NOMO-1 treated with dmso at 0.1 percent for 144 hours (cell line): Measurements from ENCODE around the gene TBX6.

Experiments
- DNase-seq: peaks from one replicate; lab custom pipeline; 2025; ENCODE audit not compliant: unreplicated experiment; lab: John Stamatoyannopoulos, UW

The TBX6 gene

DNA sequence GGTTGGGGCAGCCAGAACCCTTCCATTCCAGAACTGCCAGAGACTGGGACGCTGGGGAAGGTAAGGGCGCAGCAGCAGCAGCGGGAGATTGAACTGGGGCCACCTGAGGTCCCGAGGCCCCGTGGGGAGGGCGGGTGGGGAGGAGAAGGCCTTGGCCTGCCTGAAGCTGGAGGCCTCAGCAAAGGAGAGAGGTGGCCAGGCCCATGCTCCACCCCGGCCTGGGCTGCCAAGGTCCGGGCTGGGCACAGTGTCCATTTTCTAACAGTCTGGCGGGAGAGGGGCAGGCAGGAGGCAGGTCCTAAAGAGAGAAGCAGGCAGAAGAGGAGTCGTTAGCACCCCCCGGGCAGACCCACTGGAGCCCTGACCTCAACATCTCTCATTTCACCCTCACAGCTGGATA is 22.7 kb upstream of the TBX6 start:
- no peak for DNase-seq

DNA sequence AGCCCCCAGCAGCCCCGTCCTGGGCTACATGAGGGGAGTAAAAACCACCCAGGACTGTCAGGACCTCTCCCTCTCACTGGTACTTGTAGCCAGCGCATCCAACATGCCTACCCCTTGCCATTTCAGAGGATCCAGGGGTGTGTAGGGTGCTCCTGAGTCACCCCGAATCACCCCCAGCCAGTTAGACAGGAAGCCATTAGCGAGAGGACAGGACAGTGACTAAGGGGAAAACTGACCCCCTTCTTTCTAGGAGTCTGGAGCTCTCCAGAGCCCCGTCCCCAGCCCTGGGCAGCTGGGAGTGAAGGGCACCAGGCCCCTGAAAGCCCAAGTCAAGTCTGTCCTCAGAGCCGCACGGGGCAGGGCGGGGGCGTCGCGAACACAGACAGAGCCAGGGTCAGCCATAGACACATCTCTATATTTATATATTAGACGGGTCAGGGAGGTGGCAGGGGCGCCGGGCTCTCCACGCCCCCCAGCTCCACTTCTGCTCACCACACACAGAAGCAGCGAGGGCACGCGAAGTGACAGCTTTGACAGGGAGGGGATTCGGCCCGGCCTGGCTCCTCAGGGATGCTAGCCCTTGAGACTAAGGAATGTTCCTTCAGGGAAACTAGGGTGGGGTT is 22.1 kb upstream of the TBX6 start:
- no peak for DNase-seq

DNA sequence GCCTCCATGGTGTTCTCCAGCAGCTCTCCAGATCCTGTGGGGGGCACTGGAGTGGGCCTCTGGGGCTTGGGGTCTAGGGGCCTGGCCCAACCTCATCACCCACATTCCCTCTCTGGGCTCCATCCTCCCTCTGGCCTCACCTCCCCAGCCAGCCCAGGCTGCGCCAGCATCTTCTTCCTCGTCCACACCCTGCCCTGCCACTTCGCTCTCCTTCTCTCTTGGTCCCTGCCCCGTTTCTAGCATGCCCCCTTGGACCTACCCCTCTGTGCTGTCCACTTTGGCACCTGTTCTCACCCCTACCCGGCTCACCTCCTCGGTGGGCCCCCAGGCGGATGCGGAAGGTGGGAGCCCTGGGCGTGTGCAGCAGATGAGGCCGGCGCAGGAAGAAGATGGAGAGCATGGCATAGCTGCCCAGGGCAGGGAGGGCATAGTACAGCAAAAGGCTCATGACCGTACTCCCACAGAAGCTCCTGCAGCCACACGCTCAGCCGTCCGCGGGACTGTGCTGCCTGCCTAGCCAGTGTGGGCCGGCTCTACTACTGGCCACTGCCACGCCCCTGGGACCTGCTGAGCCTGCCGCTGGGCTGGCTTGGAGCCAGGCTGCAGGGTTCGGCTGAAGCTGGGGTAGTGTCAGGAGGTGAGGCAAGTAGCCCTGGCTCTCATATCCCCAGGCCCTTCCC is 21.4 kb upstream of the TBX6 start, which contains the start of gene GDPD3:
GDPD3 (minus strand) TSS at position 507 of the 680 bp plus-strand sequence; CDS start at position 448, 59 bp downstream.
- no peak for DNase-seq

DNA sequence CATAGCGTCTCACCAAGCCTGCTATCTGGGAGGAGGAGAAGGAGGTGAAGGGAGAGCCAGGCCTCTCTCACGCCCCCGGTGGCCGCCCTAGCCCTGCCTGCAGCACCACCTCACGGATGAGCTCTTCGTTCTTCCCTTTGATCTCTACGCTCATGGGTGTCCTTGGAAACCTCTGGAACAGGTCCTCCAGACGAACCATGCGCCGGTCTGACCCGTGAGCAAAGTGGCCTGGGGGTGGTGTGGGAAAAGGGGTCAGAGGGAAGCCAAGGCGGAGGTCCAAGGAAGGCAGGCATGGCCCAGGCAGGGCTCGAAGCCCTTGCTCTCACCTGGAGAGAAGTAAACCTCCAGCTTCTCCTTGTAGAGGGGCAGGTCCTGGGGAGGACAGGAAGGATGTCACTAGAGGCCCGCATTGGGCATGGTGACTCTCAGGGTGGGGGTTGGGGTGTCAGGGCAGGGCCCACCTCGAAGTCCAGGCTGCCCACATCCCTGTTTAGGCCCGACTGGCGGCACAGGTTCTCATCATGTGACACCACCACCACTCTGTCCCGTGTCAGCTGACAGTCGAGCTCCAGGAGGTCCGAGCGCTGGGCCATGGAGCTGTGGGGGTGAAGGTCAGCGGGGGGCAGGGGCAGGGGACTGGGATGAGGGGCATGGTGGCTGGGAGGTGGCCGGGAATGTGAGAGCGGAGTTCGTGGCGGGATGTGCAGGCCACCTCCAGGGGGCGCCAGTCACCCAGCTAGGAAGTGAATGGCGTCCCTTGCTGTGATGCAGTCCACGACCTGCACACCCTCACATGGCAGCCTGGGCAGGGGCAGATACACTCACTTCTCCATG is 20.7 kb upstream of the TBX6 start:
- peak; percentile 25 for DNase-seq

DNA sequence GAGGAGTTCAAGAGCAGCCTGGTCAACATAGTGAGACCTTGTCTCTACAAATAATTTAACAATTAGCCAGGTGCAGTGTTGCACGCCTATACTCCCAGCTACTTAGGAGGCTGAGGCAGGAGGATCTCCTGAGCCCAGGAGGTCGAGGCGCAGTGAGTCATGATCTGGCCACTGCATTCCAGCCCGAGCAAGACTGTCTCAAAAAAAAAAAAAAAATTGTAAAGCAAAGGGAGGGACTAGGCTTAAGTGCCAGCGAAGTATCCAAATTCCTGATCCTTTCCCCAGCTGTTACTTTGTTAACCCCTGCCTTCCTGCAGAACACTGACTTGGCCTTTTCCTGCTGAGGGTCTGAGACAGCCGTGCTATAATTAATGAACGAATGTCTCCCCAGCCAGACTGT is 18.9 kb upstream of the TBX6 start:
- DNase-seq, result no peak

DNA sequence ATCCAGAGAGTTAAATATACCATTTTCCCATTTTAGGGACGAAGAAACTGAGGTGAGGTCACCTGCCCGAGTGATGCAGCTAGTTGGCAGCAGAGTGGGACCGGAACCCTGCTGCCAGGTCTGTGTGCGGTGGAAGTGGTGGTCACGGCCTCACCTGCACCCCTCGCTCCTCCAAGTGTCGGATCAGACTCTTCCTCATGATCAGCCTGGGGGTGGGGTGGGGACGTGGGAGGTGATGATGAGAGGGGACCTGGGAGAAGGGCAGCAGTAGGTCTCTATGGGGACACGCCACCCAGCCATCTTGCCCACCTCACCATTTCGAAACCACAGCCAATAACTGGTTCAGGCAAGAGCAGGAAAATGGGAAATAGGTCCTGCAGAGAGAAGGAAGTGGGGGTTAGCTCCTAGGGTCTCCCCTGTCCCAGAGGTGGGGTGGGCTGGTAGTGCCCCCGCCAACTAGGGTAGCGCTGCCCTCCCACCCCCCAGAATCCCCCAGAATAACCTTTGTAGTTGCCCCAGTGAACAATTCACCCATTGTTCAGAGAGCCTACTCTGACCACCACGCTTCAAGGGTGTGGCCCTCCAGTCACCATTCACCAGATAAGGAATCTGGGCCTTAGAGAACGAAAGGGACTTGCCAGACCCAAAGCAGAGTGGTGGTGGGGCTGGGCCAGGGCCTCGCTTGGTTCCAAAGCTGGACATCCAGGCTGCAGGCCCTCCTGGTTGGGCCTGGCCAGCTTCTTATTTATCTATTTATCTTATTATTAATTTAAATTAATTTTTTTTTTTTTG is 16.5 kb upstream of the TBX6 start:
- DNase-seq, result no peak

DNA sequence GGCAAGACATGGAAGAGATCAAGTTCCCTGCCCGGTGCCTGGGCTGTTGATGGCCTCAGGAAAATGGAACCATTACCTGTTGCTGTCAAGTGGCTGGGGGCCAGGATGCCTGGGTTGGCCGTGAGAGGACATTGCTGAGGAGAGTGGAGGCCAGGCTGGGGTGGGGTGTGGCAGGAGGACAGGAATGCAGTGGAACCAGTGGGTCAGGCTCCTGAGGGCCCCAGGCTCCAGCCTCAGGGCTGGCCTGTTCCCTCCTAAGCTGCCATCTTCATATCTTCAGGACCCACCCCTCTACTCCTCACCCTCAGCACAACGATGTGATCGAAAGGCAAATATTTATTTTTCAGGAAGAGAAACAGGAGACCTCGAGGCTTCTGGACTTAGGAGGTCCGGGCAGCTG is 12.8 kb upstream of the TBX6 start:
- DNase-seq, result no peak

DNA sequence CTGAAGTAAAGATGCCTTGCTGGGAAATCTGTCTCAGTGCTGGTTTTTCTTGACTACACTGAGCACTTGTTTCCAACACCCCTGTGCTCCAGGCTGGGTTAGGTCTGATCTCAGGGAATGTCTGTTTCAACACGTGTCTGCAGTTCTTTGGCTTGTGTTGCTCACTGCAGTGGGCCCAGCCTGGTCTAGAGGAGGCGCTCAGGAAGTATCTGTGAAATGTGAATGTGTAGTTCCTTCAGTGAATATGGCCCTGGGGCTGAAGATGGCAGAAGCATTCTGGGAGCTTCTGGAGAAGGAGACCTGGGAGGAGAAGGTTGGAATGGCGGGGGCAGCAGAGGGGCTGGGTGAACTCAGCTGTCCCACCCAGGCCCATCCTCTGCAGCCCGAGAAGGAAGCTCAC is 12.4 kb upstream of the TBX6 start:
- DNase-seq, result no peak

DNA sequence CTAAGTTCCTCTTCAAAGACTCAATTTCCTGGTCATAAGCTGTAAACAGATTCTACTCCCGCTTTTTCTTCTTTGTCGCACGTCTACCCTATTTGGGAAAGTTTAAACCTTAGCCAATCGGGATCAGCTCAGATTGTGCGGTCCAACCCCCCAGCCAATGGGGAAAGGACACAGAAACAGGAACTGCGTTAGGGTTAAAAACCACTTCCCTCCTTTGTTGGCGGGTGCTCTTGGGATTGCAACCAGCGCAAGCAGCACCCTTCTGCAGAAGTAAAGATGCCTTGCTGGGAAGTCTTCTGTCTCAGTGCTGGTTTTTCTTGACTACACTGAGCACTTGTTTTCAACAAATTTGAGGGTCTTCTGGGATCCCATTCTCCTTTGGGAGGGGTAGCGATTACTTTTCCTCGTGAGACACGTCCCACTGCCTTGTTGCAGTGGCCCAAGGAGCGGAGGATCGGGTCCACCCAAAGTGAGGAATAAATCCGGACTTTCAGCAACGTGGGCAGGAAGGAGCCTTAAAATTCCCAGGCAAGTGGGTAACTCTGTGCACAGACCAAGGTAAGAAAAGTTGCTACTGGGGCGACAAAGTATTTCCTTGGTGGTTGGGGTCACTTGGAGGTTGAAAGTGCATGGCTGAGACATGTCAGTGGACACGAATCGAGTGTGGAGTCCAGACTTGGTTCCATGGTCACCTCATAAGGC is 5.3 kb upstream of the TBX6 start:
- no peak for DNase-seq

DNA sequence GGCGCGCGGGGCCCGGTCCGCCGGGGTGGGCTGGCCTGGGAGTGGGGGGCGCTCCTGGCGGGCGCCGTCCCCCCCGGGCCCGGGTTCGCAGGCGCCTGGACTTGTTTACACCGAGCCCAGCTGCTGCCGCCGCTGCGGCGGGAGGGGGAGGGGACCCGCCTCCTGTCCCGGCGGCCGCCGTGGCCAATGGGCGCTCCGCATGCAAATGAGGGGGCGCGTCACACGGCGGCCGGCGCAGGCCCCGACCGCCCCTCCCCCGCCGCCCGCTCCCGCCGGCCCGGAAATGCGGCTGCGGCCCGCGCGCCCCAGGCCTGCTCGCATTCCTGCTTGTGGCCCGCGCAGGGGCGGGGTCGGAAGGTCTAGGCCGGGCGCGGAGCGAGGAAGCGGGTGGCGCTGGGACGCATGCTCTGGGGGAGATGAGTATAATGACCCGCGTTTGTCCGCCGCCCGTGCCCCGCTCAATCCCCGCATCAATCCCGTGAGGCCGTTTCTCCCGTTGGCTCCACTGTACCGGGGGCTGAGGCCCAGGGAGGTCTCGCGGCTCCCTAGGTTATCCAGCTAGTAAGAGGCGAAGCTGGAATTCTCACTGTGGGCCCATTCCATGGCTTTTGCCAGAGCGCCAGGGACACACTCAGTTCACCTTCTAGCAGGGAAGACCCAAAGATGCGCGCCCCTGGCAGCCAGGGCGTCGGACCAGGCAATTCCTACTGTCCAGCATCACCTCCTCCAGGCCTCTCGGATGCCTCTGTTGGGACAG is 4.6 kb upstream of the TBX6 start, which contains the start of gene YPEL3:
YPEL3 (minus strand) TSS at position 109 of the 757 bp plus-strand sequence. CDS start 731 bp downstream, outside the sequence.
- DNase-seq, result peak; percentile 75

DNA sequence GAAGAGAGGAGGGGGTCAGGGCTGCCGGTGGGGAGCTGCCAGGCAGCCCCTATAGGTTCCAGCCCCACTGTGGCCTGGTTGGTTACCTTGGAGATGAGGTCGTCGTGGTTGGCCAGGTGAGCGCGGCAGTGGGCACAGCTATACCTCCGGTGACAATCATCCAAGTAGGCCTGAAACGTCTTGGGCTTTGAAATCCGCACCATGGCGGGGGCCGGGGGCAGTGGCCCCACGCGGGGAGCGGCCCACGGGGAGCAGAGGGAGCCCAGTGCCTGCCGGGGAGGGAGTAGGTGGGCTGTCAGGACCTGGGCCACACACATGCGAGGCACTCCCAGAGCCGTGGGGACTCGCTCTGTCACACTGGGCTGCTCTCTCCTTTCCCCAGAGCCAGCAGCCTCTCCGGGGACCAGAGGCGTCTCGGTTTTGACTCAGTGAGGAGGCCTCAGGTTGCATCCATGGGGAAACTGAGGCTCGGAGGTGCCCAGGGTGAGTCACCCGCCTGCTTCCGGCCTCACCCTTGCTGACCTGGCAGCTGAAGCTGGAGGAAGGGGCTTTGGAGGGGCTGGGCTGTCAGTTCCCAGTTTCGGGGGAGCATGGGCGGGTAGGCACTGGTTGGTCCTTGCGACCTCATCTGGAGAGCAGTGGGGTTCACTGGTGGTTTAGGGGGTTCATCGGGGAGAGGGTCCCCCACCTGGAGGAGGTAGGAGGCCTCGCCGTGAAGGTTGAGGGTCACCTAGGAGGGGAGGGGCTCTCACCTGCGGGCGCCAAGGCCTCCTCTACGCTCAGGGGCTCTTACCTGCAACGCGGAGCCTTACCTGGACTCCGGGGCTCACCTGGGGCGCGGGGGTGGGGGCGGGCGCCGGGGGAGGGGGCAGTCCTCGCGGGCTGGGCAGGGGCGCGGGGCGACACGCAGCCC is 3.7 kb upstream of the TBX6 start:
- no peak for DNase-seq

DNA sequence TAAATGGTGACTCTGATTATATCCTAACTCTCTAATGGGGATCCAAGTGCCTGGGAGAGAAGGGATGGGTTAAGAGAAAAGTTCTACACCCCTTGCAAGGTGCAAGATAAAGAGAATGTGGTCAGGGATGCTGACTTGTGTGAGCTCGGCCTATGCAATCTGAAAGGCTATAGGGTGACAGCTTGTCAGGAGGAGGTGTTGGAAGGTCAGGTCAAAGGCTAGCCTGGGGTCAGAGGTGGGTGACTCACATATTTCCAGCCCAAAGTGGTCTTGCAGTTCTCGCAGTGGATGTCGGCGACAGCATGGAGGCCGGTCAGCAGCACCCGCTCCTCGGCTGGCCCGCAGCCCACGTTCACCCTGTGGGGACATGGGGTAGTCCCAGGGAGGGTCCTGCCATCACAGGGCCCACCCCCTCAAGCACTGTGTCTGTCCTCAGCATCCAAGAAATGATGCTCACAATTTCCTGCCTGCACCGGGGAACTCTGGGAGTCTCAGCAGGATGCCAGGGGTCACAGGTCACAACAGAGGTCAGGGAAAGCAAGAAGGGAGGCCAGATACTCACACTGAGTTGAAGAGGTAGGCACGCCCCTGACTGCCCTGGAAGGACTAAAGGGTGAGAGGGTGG is 2.9 kb upstream of the TBX6 start:
- no peak for DNase-seq

DNA sequence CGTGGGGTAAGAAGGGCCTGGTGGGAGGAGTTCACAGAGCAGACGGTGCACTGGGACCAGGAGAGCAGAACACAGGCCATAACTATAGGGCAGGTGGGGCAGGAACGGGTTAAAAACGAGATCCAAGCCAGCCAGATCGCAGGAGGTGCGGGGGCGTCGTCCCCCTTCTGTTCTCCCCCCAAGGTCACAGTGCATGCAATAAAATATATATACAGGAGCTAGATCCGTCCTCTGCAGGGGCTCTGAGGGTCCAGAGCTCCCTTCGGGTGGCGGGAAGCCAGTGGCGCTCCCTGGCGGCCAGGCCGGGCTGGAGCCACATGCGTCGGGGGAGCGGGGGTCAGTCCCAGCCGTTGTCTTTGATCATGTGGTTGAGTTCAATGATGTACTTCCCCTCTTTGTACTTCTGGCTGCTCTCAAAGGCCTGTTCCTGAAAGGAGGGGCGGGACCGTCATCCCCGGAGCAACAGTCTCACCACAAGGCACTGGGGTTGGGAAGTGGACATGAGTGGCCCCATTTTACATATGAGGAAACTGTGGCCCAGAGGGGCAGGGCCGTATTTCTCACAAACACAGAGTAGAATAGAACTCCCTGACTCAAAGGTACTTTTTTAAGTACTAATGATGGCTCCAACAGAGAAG is 768 bp upstream of the TBX6 start:
- DNase-seq, result peak; percentile 97

DNA sequence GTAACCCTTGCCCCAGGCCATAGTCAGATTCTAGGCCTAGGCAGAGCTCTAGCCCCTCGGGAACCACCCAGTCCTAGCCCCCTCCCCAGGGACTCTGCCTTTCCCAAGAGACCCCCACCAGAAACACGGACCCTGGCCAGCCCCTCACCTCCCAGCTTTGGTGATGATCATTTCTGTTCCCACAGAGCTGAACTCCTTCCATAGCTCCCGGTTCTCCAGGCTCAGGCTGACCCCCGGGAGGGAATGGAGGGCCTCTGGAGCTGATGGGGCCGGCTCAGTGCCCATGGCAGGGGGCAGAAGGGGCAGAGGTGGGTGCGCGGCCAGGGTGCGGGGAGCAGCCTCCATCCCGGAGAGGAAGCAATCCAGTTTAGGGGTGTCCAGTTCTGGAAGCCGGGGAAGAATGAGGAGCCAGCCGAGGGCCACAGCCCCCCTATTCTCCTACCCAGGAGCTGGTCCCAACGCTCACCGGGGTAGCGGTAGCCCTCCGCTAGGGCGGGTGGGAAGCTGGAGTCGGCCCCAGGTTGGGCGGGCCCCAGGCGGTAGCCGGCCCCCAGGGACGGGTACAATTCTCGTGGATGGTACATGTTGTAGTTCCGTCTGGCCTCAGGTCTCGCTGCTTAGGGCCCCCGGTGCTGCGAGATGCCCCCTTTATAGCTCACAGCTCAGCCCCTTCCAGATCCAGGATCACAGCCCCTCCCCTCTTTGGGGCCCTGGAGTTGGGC is 953 bp downstream of the TBX6 start:
- DNase-seq, result no peak

DNA sequence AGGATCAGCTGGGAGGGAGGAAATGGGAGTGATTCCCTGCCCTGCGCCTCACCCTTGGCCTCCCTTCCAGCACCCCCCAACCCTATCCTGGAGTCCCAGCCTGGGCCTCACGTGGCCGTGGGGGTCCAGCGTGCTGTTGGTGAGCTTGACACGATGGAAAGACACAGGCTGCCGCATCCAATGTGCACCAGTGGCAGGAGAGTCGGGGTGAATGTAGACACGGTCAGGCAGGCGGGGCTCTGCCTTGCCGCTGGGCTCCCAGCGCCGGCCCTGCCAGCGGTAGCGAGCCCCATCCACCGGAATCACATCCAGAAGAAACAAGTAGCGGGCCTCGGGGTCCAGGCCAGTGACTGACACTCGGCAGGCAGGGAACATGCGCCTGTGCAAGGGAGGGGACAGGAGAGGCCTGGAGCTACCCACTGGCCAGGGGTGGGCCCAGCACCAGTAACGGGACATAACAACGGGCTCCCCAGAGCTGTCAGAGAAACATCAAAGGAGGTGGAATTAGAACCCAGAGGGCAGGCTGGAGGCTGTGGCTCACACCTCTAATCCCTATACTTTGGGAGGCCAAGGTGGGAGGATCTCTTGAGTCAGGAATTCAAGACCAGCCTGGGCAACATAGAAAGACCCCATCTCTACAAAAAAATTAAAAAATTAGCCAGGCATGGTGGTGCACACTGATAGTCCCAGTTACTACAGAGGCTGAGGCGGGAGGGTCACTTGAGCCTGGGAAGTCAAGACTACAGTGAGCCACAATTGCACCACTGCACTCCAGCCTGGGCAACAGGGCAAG is 2.7 kb downstream of the TBX6 start:
- no peak for DNase-seq

DNA sequence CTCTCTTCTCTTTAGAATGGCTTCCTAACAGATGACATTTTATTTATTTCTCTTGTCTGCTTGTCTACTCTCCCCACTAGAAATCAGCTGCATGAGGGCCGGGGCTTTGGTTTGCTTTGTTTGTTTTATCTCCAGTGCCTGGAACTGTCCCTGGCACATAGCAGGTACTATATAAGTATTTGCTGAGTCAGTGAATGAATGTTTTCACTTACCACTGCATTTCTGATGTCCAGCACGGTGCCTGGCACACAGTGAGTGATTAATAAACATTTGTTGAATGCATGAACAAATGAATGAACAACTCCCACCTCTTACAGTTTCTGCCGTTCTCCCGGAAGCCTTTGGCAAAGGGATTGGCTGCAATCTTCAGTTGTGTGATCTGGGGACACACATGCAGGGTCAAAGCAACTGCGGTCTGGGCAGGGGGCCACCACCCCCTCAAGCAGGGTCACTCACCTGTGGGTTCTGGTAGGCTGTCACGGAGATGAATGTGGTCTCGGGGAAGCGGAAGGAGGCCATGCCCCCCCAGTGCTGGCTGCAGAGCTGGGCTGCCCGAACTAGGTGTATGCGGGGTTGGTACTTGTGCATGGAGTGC is 3.4 kb downstream of the TBX6 start:
- DNase-seq, result no peak
